ENCODE measurements around the gene USP54.

DNA sequence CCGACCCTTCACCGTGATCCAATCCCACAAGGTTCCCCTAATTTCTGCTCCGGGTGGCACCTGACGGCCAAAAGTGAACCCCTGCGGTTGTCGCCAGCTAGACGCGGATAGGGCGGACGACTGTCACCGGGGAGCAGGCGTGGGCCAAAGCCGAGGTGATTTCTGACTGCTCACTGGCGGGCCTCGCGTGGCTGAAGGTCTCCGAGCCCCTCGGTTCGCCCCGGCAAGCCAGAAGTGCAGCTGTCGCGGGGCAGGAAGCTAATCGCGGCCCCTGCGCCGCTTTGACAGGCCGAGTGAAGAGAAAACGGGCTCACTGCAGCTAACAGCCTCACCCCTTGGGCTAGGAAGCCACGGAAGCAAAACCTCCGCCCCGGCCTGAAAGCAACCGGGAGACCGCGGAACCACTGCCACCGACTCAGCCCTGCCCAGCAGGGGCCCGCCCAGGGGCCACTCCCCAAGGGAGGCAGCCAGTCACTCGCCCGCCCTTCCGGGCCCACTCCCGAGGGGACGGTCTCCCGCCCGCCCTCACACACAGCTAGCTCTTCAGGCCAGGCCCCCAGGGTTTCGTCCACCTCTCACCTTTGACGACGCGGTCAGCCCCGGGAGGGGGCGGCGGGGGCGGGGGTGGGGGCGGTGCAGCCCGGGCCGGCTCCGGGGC lies 95.8 kb downstream of the USP54 start:
- TF ChIP-seq, protein P1, sequence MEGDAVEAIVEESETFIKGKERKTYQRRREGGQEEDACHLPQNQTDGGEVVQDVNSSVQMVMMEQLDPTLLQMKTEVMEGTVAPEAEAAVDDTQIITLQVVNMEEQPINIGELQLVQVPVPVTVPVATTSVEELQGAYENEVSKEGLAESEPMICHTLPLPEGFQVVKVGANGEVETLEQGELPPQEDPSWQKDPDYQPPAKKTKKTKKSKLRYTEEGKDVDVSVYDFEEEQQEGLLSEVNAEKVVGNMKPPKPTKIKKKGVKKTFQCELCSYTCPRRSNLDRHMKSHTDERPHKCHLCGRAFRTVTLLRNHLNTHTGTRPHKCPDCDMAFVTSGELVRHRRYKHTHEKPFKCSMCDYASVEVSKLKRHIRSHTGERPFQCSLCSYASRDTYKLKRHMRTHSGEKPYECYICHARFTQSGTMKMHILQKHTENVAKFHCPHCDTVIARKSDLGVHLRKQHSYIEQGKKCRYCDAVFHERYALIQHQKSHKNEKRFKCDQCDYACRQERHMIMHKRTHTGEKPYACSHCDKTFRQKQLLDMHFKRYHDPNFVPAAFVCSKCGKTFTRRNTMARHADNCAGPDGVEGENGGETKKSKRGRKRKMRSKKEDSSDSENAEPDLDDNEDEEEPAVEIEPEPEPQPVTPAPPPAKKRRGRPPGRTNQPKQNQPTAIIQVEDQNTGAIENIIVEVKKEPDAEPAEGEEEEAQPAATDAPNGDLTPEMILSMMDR (IDR thresholded peaks at IDR 0.05), result no peak
- TF ChIP-seq EZH2 (IDR thresholded peaks at IDR 0.05; ENCODE audit: borderline replicate concordance, insufficient read depth, low read depth, low read length, poor library complexity, severe bottlenecking), result no peak

Measured in B cell (primary cell).